K562 (cell line): Measurements from ENCODE around the gene CD300A. TPM values are rescaled to one million over a fixed set of nuclear protein-coding genes. Genes with fewer than 3 reads are reported as not detected.

Experiments used
- ADNP ChIP-seq: fragments of 200-800 bp; sonication (Bioruptor generic); IDR thresholded peaks from 2 replicates; pipeline ENCODE4 v1.6.1; 2016; ENCODE audit warnings: missing genetic modification characterization, missing compliant biosample characterization
- ARHGAP35 ChIP-seq: fragments of 450-650 bp; IDR thresholded peaks from 2 replicates; pipeline ENCODE4 v1.6.1; 2018; ENCODE audit not compliant: partially characterized antibody
- CBX1 ChIP-seq: sonication (generic); IDR thresholded peaks from 2 replicates; pipeline ENCODE4 v1.6.1; 2016; ENCODE audit warnings: antibody characterized with exemption, low read depth, mild to moderate bottlenecking
- CEBPG ChIP-seq, 3 experiments: fragments of 200-800 bp in 1 of 3; sonication (Bioruptor generic) in 1 of 3; sonication (generic) in 1 of 3; formaldehyde crosslinking in 1 of 3; IDR thresholded peaks in 2 of 3; conservative IDR thresholded peaks in 1 of 3; 2 replicates each; pipeline versions ENCODE4 v1.6.1 to v1.8.0; 2016 to 2022; ENCODE audit warnings: missing compliant biosample characterization in 2 of 3, missing genetic modification characterization in 2 of 3, mild to moderate bottlenecking in 1 of 3, missing genetic modification reagents in 1 of 3
- GABPB1 ChIP-seq: sonication (generic); formaldehyde crosslinking; IDR thresholded peaks from 2 replicates; pipeline ENCODE4 v1.8.0; 2022; ENCODE audit warnings: mild to moderate bottlenecking, missing genetic modification reagents
- IFI16 ChIP-seq: fragments of 250-450 bp; sonication (Bioruptor Pico); IDR thresholded peaks from 2 replicates; pipeline ENCODE4 v2.1.2; 2022; ENCODE audit warnings: mild to moderate bottlenecking, inconsistent platforms
- JUND ChIP-seq, 2 experiments: IDR thresholded peaks; 2 replicates in 1 of 2; 3 replicates in 1 of 2; pipeline ENCODE4 v1.6.1; 2011; ENCODE audit warnings: borderline replicate concordance in 2 of 2, low read depth in 2 of 2, low read length in 2 of 2, improper control_type of control experiment in 1 of 2, missing biosample characterization in 1 of 2, missing genetic modification characterization in 1 of 2, missing genetic modification reagents in 1 of 2
- MTA1 ChIP-seq: fragments of 450-650 bp; IDR thresholded peaks from 2 replicates; pipeline ENCODE4 v1.6.1; 2017; ENCODE audit warnings: borderline replicate concordance
- MTA3 ChIP-seq: fragments of 450-650 bp; formaldehyde crosslinking; IDR thresholded peaks from 2 replicates; pipeline ENCODE4 v1.6.1; 2017; ENCODE audit warnings: mild to moderate bottlenecking, borderline replicate concordance
- MYBL2 ChIP-seq, 2 experiments: fragments of 450-650 bp in 1 of 2; sonication (generic) in 1 of 2; formaldehyde crosslinking in 1 of 2; IDR thresholded peaks; 2 replicates each; pipeline versions ENCODE4 v1.6.1 to v1.8.1; 2017 to 2022; ENCODE audit warnings: borderline replicate concordance in 1 of 2, inconsistent platforms in 1 of 2, low read depth in 1 of 2, mild to moderate bottlenecking in 1 of 2, missing genetic modification reagents in 1 of 2, moderate library complexity in 1 of 2
- NELFE ChIP-seq: IDR thresholded peaks from 2 replicates; pipeline ENCODE4 v1.6.1; 2011; ENCODE audit warnings: mild to moderate bottlenecking; ENCODE audit not compliant: insufficient read depth, insufficient read length
- ZNF408 ChIP-seq: fragments of 250-450 bp; sonication (Bioruptor Pico); IDR thresholded peaks from 2 replicates; pipeline ENCODE4 v1.4.0; 2020; ENCODE audit warnings: low read depth, mild to moderate bottlenecking, moderate library complexity
- polyA plus RNA-seq, 8 experiments: library from polyadenylated mRNA; depleted of rRNA in 4 of 8; stranded (reverse) in 5 of 8; unstranded in 3 of 8; fragments of >200 nt; fragmentation: Nextera tagmentation in 2 of 8; fragmentation: Illumina TruSeq in 1 of 8; extraction: Ambion mirVana in 2 of 8; extraction: Trizol in 1 of 8; gene quantifications; 2 replicates each; pipeline versions ENCODE4 v1.2.1 to v1.2.3, GENCODE V29; 2011 to 2014; ENCODE audit warnings: inconsistent platforms in 1 of 8, missing spikeins in 1 of 8
- total RNA-seq, 7 experiments: library from RNA; depleted of rRNA in 6 of 7; stranded (reverse); fragments of >200 nt in 6 of 7; fragmentation: Illumina TruSeq in 2 of 7; extraction: Trizol in 2 of 7; gene quantifications; 2 replicates each; pipeline versions ENCODE4 v1.2.1 to v1.2.3, GENCODE V29; 2011 to 2021; ENCODE audit warnings: low replicate concordance in 1 of 7
- TF ChIP-seq, protein P1 (sequence below), 2 experiments: fragments of 450-650 bp; IDR thresholded peaks; 2 replicates each; pipeline ENCODE4 v1.6.1; 2018; ENCODE audit warnings: mild to moderate bottlenecking in 2 of 2, low read depth in 1 of 2; ENCODE audit not compliant: partially characterized antibody in 2 of 2
- TF ChIP-seq, protein P2 (sequence below): IDR thresholded peaks from 2 replicates; pipeline ENCODE4 v1.6.1; 2014; ENCODE audit warnings: antibody characterized with exemption
- TF ChIP-seq, protein P3 (sequence below): sonication (generic); formaldehyde crosslinking; IDR thresholded peaks from 2 replicates; pipeline ENCODE4 v1.8.0; 2022; ENCODE audit warnings: mild to moderate bottlenecking, missing genetic modification reagents

Gene CD300A
- total and polyA plus RNA-seq, 9 of the 15 experiments (the other 6 are each of a cell fraction or from before 2014, with no cell fraction given) = 0.21 to 1.7 (median 0.41) TPM; not detected in 1

DNA sequence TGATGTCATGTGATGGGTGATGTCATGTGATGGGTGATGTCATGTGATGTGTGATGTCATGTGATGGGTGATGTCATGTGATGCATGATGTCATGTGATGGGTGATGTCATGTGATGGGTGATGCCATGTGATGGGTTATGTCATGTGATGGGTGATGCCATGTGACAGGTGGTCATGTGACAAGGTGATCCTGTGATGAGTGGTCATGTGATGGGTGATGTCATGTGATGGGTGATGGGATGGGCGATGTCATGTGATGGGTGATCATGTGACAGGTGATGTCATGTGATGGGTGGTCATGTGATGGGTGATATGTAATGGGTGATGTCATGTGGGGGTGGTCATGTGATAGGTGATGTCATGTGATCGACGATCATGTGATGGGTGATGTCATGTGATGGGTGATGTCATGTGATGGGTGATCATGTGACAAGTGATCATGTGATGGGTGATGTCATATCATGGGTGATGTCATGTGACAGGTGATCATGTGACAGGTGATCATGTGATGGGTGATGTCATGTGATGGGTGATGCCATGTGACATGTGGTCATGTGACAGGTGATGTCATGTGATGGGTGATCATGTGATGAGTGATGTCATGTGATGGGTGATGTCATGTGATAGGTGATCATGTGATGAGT is 47.7 kb downstream of the CD300A start (continued):
- TF ChIP-seq, protein P1, sequence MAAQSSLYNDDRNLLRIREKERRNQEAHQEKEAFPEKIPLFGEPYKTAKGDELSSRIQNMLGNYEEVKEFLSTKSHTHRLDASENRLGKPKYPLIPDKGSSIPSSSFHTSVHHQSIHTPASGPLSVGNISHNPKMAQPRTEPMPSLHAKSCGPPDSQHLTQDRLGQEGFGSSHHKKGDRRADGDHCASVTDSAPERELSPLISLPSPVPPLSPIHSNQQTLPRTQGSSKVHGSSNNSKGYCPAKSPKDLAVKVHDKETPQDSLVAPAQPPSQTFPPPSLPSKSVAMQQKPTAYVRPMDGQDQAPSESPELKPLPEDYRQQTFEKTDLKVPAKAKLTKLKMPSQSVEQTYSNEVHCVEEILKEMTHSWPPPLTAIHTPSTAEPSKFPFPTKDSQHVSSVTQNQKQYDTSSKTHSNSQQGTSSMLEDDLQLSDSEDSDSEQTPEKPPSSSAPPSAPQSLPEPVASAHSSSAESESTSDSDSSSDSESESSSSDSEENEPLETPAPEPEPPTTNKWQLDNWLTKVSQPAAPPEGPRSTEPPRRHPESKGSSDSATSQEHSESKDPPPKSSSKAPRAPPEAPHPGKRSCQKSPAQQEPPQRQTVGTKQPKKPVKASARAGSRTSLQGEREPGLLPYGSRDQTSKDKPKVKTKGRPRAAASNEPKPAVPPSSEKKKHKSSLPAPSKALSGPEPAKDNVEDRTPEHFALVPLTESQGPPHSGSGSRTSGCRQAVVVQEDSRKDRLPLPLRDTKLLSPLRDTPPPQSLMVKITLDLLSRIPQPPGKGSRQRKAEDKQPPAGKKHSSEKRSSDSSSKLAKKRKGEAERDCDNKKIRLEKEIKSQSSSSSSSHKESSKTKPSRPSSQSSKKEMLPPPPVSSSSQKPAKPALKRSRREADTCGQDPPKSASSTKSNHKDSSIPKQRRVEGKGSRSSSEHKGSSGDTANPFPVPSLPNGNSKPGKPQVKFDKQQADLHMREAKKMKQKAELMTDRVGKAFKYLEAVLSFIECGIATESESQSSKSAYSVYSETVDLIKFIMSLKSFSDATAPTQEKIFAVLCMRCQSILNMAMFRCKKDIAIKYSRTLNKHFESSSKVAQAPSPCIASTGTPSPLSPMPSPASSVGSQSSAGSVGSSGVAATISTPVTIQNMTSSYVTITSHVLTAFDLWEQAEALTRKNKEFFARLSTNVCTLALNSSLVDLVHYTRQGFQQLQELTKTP (IDR thresholded peaks at IDR 0.05; ENCODE audit: low read depth in 1 of 2, partially characterized antibody in 2 of 2) = peak in 1 of 2 experiments; percentile 95
- TF ChIP-seq MTA3 (peak; percentile 95), NELFE (no peak), CBX1 (peak; percentile 87; the same call in 1 of the 2 replicates), ADNP (tag) (no peak), JUND (IDR thresholded peaks at IDR 0.05; ENCODE audit: borderline replicate concordance, low read depth, low read length) (peak; percentile 50), JUND (tag; IDR thresholded peaks at IDR 0.05; ENCODE audit: borderline replicate concordance, low read depth, low read length) (peak; percentile 99), ZNF408 (CRISPR knock-in tag) (no peak), CEBPG (CRISPR knock-in tag; IDR thresholded peaks at IDR 0.05) (peak; percentile 75), CEBPG (tag; conservative IDR thresholded peaks at IDR 0.05 in 1 of 2, IDR thresholded peaks at IDR 0.05 in 1 of 2) (peak in 1 of 2 experiments; percentile 83; a peak in 2 of 4 replicates), MTA1 (0 out of 2 replicates have a peak, but pooled peaks have one; percentile 47), GABPB1 (CRISPR knock-in tag) (peak; percentile 82), MYBL2 (IDR thresholded peaks at IDR 0.05; ENCODE audit: low read depth) (no peak), MYBL2 (CRISPR knock-in tag; IDR thresholded peaks at IDR 0.05; ENCODE audit: borderline replicate concordance) (0 out of 2 replicates have a peak, but pooled peaks have one; percentile 45), IFI16 (CRISPR knock-in tag) (no peak), ARHGAP35 (no peak)
- TF ChIP-seq, protein P2, sequence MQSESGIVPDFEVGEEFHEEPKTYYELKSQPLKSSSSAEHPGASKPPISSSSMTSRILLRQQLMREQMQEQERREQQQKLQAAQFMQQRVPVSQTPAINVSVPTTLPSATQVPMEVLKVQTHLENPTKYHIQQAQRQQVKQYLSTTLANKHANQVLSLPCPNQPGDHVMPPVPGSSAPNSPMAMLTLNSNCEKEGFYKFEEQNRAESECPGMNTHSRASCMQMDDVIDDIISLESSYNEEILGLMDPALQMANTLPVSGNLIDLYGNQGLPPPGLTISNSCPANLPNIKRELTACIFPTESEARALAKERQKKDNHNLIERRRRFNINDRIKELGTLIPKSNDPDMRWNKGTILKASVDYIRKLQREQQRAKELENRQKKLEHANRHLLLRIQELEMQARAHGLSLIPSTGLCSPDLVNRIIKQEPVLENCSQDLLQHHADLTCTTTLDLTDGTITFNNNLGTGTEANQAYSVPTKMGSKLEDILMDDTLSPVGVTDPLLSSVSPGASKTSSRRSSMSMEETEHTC = peak; percentile 84
- TF ChIP-seq, protein P3, sequence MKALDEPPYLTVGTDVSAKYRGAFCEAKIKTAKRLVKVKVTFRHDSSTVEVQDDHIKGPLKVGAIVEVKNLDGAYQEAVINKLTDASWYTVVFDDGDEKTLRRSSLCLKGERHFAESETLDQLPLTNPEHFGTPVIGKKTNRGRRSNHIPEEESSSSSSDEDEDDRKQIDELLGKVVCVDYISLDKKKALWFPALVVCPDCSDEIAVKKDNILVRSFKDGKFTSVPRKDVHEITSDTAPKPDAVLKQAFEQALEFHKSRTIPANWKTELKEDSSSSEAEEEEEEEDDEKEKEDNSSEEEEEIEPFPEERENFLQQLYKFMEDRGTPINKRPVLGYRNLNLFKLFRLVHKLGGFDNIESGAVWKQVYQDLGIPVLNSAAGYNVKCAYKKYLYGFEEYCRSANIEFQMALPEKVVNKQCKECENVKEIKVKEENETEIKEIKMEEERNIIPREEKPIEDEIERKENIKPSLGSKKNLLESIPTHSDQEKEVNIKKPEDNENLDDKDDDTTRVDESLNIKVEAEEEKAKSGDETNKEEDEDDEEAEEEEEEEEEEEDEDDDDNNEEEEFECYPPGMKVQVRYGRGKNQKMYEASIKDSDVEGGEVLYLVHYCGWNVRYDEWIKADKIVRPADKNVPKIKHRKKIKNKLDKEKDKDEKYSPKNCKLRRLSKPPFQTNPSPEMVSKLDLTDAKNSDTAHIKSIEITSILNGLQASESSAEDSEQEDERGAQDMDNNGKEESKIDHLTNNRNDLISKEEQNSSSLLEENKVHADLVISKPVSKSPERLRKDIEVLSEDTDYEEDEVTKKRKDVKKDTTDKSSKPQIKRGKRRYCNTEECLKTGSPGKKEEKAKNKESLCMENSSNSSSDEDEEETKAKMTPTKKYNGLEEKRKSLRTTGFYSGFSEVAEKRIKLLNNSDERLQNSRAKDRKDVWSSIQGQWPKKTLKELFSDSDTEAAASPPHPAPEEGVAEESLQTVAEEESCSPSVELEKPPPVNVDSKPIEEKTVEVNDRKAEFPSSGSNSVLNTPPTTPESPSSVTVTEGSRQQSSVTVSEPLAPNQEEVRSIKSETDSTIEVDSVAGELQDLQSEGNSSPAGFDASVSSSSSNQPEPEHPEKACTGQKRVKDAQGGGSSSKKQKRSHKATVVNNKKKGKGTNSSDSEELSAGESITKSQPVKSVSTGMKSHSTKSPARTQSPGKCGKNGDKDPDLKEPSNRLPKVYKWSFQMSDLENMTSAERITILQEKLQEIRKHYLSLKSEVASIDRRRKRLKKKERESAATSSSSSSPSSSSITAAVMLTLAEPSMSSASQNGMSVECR (CRISPR knock-in tag) = peak; percentile 99
